Stomach smooth muscle (tissue), 2 donors: ENCODE measurements around the gene FAM124A.

Source experiments
- H3K27ac ChIP-seq: one replicate; pipeline ENCODE4 v1.7.0; 2013; ENCODE audit warnings: mild to moderate bottlenecking, low read length, inconsistent platforms
- H3K27me3 ChIP-seq, 2 donors: one replicate each; pipeline ENCODE4 v1.7.0; 2013; ENCODE audit warnings: low read length in 2 of 2; ENCODE audit not compliant: insufficient read depth in 2 of 2, control insufficient read depth in 1 of 2
- H3K36me3 ChIP-seq, 2 donors: one replicate each; pipeline ENCODE4 v1.7.0; 2013; ENCODE audit warnings: low read length in 2 of 2; ENCODE audit not compliant: control insufficient read depth in 2 of 2, insufficient read depth in 2 of 2
- H3K4me1 ChIP-seq: one replicate; pipeline ENCODE4 v1.7.0; 2013; ENCODE audit warnings: low read length; ENCODE audit not compliant: control insufficient read depth, insufficient read depth
- H3K4me3 ChIP-seq, 2 donors: one replicate each; pipeline ENCODE4 v1.7.0; 2013; ENCODE audit warnings: low read length in 2 of 2
- H3K9ac ChIP-seq, 2 donors: one replicate each; pipeline ENCODE4 v1.7.0; 2013; ENCODE audit warnings: low read length in 2 of 2, mild to moderate bottlenecking in 1 of 2
- H3K9me3 ChIP-seq, 2 donors: one replicate each; pipeline ENCODE4 v1.7.0; 2013; ENCODE audit warnings: low read length in 2 of 2; ENCODE audit not compliant: control insufficient read depth in 2 of 2
- donor health status: healthy.
- donor health status: Pancreatic carcinoma.

FAM124A gene

GRCh38 chr13:51220706-51221105 is 1.5 kb upstream of the FAM124A start:
- Histone ChIP-seq H3K36me3 (no peaks in the 10 kb centered on the region), H3K27ac (no peak overlapping the region), H3K9ac (no peak overlapping the region), H3K27me3 (no peaks in the 10 kb centered on the region), H3K4me1 (peaks cover 21% of the 10 kb centered on the region), H3K4me3 (no peak overlapping the region), H3K9me3 (no peaks in the 10 kb centered on the region)

- Histone ChIP-seq H3K27me3 (no peaks in the 10 kb centered on the region), H3K4me3 (no peak overlapping the region), H3K27ac (no peak overlapping the region), H3K36me3 (no peaks in the 10 kb centered on the region), H3K9me3 (no peaks in the 10 kb centered on the region), H3K4me1 (peaks cover 21% of the 10 kb centered on the region), H3K9ac (no peak overlapping the region)
Measured at GRCh38 chr13:51221108-51221507, 1.1 kb upstream of the FAM124A start.

GRCh38 chr13:51221674-51222036 is 543 bp upstream of the FAM124A start:
- Histone ChIP-seq H3K36me3 (no peaks in the 10 kb centered on the region), H3K27me3 (no peaks in the 10 kb centered on the region), H3K27ac (no peak overlapping the region), H3K4me1 (peaks cover 21% of the 10 kb centered on the region), H3K9me3 (no peaks in the 10 kb centered on the region), H3K9ac (peak overlapping the region; percentile 50 to 55), H3K4me3 (peak overlapping the region; percentile 78 to 93)

DNA sequence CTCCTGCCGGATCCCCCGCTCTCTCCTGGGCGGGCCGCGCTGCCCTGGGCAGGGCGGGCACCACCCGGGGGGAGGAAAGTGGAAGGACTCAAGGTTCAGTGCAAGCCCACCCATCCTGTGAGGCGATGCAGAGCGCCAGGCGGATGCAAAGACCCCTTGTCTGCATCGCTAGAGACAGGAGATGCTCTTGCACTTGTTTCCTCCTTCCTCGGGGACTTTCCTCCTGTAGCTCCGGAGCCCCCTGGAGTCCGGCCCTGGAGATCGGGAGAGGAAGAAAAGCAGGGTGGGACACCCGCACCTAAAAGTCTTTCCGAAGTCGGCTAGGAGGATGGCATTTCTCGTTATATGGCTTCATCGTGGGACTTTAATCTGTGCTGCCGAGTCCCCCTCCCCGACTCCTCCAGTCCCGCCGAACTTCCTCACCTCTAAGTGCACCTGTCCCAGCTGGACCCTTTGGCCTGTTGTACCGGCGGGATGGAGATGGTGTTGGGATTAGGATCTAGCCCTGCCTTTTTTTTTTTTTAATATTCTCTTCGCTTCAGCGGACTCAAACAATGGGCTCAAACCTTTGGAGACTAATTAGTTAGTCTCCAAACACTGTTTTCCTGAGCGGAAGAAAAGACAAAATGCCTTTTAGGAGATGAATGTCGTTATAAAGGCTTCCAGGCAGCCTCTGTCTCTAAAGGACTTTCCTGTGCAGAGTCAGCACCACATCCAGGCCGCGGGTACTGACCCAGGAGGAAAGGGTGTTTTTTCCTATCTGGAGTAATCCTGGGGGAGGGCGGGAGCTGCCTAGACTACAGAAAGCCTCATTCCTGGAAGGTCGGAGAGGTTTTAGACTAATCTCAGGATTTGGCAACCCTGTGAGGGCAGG is 725 bp downstream of the FAM124A start:
- Histone ChIP-seq H3K27ac (peak overlapping the region; percentile 64), H3K4me3 (peak overlapping the region; percentile 84 to 93), H3K36me3 (no peaks in the 10 kb centered on the region), H3K4me1 (peaks cover 28% of the 10 kb centered on the region), H3K27me3 (no peaks in the 10 kb centered on the region), H3K9ac (peak overlapping the region; percentile 71 to 79), H3K9me3 (no peaks in the 10 kb centered on the region)

GRCh38 chr13:51223560-51224270 is 1.5 kb downstream of the FAM124A start:
- Histone ChIP-seq H3K9me3 (no peaks in the 10 kb centered on the region), H3K27me3 (no peaks in the 10 kb centered on the region), H3K36me3 (no peaks in the 10 kb centered on the region), H3K4me3 (peak overlapping the region; percentile 84 to 93), H3K4me1 (peaks cover 28% of the 10 kb centered on the region), H3K9ac (peak overlapping the region; percentile 71 to 79), H3K27ac (peak overlapping the region; percentile 64)

- Histone ChIP-seq H3K4me3 (no peak overlapping the region), H3K27me3 (no peaks in the 10 kb centered on the region), H3K9me3 (no peaks in the 10 kb centered on the region), H3K27ac (no peak overlapping the region), H3K4me1 (peaks cover 33% of the 10 kb centered on the region), H3K9ac (no peak overlapping the region), H3K36me3 (no peaks in the 10 kb centered on the region)
Measured at GRCh38 chr13:51225029-51225428, 2.8 kb downstream of the FAM124A start.

- Histone ChIP-seq H3K9me3 (no peaks in the 10 kb centered on the region), H3K9ac (no peak overlapping the region), H3K27me3 (no peaks in the 10 kb centered on the region), H3K4me1 (peaks cover 42% of the 10 kb centered on the region), H3K36me3 (peaks cover 0 to 2% of the 10 kb centered on the region in 2 donors), H3K27ac (peak overlapping the region; percentile 31), H3K4me3 (no peak overlapping the region)
Measured at GRCh38 chr13:51227404-51227803, 5.2 kb downstream of the FAM124A start.

DNA sequence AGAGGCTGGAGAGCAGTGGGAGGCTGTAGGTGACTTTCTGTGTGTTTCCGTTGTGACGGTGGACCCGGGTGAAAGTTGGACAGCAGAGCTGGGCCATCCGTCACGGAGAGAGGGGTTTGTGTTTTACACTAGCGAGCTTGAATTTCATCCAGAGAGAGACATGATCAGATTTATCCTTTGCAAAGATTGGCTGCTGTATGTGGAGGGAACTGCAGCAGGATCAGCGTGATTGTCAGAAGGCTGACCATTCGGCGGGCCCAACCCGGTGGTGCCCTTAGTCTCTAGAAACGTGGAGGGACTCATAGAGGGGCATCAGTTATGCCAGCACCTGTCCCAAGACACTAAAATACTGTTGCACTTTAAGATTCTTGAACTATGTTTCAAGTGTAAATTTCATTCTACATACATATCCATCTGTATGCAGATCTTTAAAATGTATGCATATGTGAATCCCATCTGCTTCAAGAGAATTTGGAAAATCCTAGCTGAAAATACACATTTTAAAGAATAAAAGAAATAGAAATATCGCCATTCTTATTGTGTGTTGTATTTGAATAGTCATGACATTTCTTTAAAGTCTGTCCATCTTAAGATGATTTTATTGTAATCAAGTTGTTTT is 7.0 kb downstream of the FAM124A start:
- no peak overlapping the region for H3K4me3 ChIP-seq
- no peak overlapping the region for H3K27ac ChIP-seq

GRCh38 chr13:51229731-51230130 is 7.5 kb downstream of the FAM124A start:
- Histone ChIP-seq H3K4me1 (peaks cover 27% of the 10 kb centered on the region), H3K36me3 (peaks cover 3 to 4% of the 10 kb centered on the region in 2 donors), H3K4me3 (no peak overlapping the region), H3K9ac (no peak overlapping the region), H3K9me3 (no peaks in the 10 kb centered on the region), H3K27ac (no peak overlapping the region), H3K27me3 (no peaks in the 10 kb centered on the region)

More for the DNA sequence above, 7.0 kb downstream of the FAM124A start:
- peaks cover 2 to 3% of the 10 kb centered on the region in 2 donors for H3K36me3 ChIP-seq
- H3K4me1 ChIP-seq, result peaks cover 29% of the 10 kb centered on the region
- H3K9ac ChIP-seq, result no peak overlapping the region
- H3K9me3 ChIP-seq, result no peaks in the 10 kb centered on the region
- H3K27me3 ChIP-seq, result no peaks in the 10 kb centered on the region

- Histone ChIP-seq H3K9me3 (no peaks in the 10 kb centered on the region), H3K4me1 (peaks cover 27% of the 10 kb centered on the region), H3K36me3 (peaks cover 3 to 4% of the 10 kb centered on the region in 2 donors), H3K27me3 (no peaks in the 10 kb centered on the region), H3K9ac (peak overlapping the region; percentile 79 to 82), H3K27ac (peak overlapping the region; percentile 89), H3K4me3 (peak overlapping the region; percentile 67 to 76)
Measured at GRCh38 chr13:51230477-51231105, 8.4 kb downstream of the FAM124A start.
